K562 (cell line): Measurements from ENCODE around the gene ENPP5. TPM values are rescaled to one million over a fixed set of nuclear protein-coding genes. Genes with fewer than 3 reads are reported as not detected.

Source experiments
- ATAC-seq: fragments of 200-7000 bp; cut with Tn5 transposase; 3 replicates; pipeline ENCODE4 v1.9.1; 2020; ENCODE audit warnings: moderate library complexity
- BruUV-seq: library from RNA; stranded (reverse); fragments of 400-500 nt; replicated peaks from 2 replicates; lab custom pipeline; 2021; lab: Mats Ljungman, UMichigan
- CTCF ChIA-PET: fragments of 300-600 bp; formaldehyde crosslinking; extraction: SDS; loops from one replicate; lab custom pipeline; 2021; ENCODE audit warnings: low intra/inter-chr PET ratio; lab: Yijun Ruan, JAX
- POLR2A ChIA-PET: fragments of 300-600, 350-650 bp; sonication (Branson Sonifier 250); formaldehyde crosslinking; extraction: SDS; loops from one replicate; lab custom pipeline; 2021; ENCODE audit warnings: antibody characterized with exemption, inconsistent platforms; lab: Yijun Ruan, JAX
- DNase-seq, 4 experiments: peaks; one replicate each; pipeline versions ENCODE4 v3.0.0 to v3.0.0-alpha.2; 2011 to 2018; ENCODE audit warnings: low spot score in 3 of 4, mixed read lengths in 3 of 4; ENCODE audit errors: extremely low read depth in 1 of 4
- FAIRE-seq: peaks from 2 replicates; lab custom pipeline; 2011; peaks lifted over from hg19 to GRCh38; lab: Jason Lieb, UNC
- H2AFZ ChIP-seq: 2 replicates; pipeline ENCODE4 v1.6.0; 2011; ENCODE audit warnings: low read depth, low read length, control low read depth, inconsistent platforms
- H3K27ac ChIP-seq: fragments of 200-600 bp; 3 replicates; pipeline ENCODE4 v1.8.0; 2011; ENCODE audit warnings: low read depth, mild to moderate bottlenecking, control low read depth, inconsistent platforms, low read length, moderate library complexity, mixed read lengths; ENCODE audit errors: extremely low read depth
- H3K27me3 ChIP-seq, 2 experiments: fragments of 300-600 bp in 1 of 2; 2 replicates in 1 of 2; 3 replicates in 1 of 2; pipeline versions ENCODE4 v1.6.0 to v1.8.0; 2011; ENCODE audit warnings: inconsistent platforms in 2 of 2, low read length in 2 of 2, mild to moderate bottlenecking in 1 of 2, mixed read lengths in 1 of 2, moderate library complexity in 1 of 2; ENCODE audit not compliant: control insufficient read depth in 2 of 2, insufficient read depth in 2 of 2
- H3K36me3 ChIP-seq: fragments of 300-600 bp; 3 replicates; pipeline ENCODE4 v1.8.0; 2011; ENCODE audit warnings: mild to moderate bottlenecking, low read length, inconsistent platforms; ENCODE audit not compliant: control insufficient read depth, insufficient read depth
- H3K4me1 ChIP-seq, 2 experiments: fragments of 200-600 bp in 1 of 2; replicated peaks in 1 of 2; 2 replicates in 1 of 2; 3 replicates in 1 of 2; pipeline versions ENCODE4 v1.5.1 to v1.8.0; 2011; ENCODE audit warnings: inconsistent platforms in 2 of 2, low read length in 2 of 2, mild to moderate bottlenecking in 1 of 2, mixed read lengths in 1 of 2, moderate library complexity in 1 of 2; ENCODE audit not compliant: control insufficient read depth in 2 of 2, insufficient read depth in 2 of 2
- H3K4me2 ChIP-seq: 2 replicates; pipeline ENCODE4 v1.6.1; 2011; ENCODE audit warnings: low read length, control low read depth, inconsistent platforms, mixed read lengths; ENCODE audit not compliant: insufficient read depth
- H3K4me3 ChIP-seq: fragments of 200-600 bp; sonication (generic), shearing (Covaris generic); 2 replicates; pipeline ENCODE4 v1.5.1; 2016; ENCODE audit warnings: control low read depth, inconsistent platforms
- H3K79me2 ChIP-seq: fragments of 200-600 bp; 3 replicates; pipeline ENCODE4 v1.8.0; 2011; ENCODE audit warnings: low read length, inconsistent platforms; ENCODE audit not compliant: control insufficient read depth, insufficient read depth
- H3K9ac ChIP-seq, 2 experiments: 2 replicates each; pipeline versions ENCODE4 v1.6.0 to v1.6.1; 2011; ENCODE audit warnings: low read depth in 2 of 2, low read length in 2 of 2, control low read depth in 1 of 2, inconsistent platforms in 1 of 2, mild to moderate bottlenecking in 1 of 2, mixed read lengths in 1 of 2; ENCODE audit not compliant: insufficient read depth in 1 of 2
- H3K9me1 ChIP-seq: one replicate; pipeline ENCODE4 v1.6.0; 2011; ENCODE audit warnings: inconsistent platforms, mild to moderate bottlenecking, low read length, moderate library complexity; ENCODE audit not compliant: control insufficient read depth, insufficient read depth
- H3K9me3 ChIP-seq: replicated peaks from 2 replicates; pipeline ENCODE4 v1.5.1; 2011; ENCODE audit warnings: low read depth, low read length, inconsistent platforms; ENCODE audit not compliant: control insufficient read depth, insufficient read depth
- H4K20me1 ChIP-seq: replicated peaks from 2 replicates; pipeline ENCODE4 v1.6.1; 2011; ENCODE audit warnings: low read length, inconsistent platforms, mixed read lengths; ENCODE audit not compliant: control insufficient read depth, insufficient read depth
- CEBPB ChIP-seq: fragments of 450-650 bp; IDR thresholded peaks from 2 replicates; pipeline ENCODE4 v1.6.1; 2016; ENCODE audit warnings: missing genetic modification characterization, missing compliant biosample characterization
- PHF21A ChIP-seq: fragments of 450-650 bp; IDR thresholded peaks from 2 replicates; pipeline ENCODE4 v1.6.1; 2017; ENCODE audit warnings: low read depth, borderline replicate concordance
- PTRF ChIP-seq: fragments of 450-650 bp; IDR thresholded peaks from 2 replicates; pipeline ENCODE4 v1.6.1; 2016; ENCODE audit warnings: mild to moderate bottlenecking, missing genetic modification characterization, missing compliant biosample characterization
- ZNF197 ChIP-seq: fragments of 200-800 bp; sonication (Bioruptor generic); IDR thresholded peaks from 2 replicates; pipeline ENCODE4 v1.6.1; 2016; ENCODE audit warnings: low read depth, missing genetic modification characterization, missing compliant biosample characterization
- WGBS: fragments of 100-300 bp; shearing (Covaris generic); methylation state at CpG from one replicate; pipeline ENCODE4 v1.1.6; 2016; ENCODE audit warnings: low coverage, mixed read lengths; ENCODE audit not compliant: insufficient coverage; ENCODE audit errors: missing lambda C conversion rate; 5-methylcytosine and 5-hydroxymethylcytosine counted together
- in situ Hi-C: fragments of 300-500 bp; cut with MboI; formaldehyde crosslinking; loops from 4 replicates; pipeline ENCODE4 v1.15.0; 2018; ENCODE audit warnings: inconsistent platforms, mixed read lengths
- intact Hi-C: fragments of 100-400 bp; cut with micrococcal nuclease; formaldehyde crosslinking; loops from 2 replicates; pipeline ENCODE4 v1.14.2; 2022
- polyA plus RNA-seq, 8 experiments: library from polyadenylated mRNA; depleted of rRNA in 4 of 8; stranded (reverse) in 5 of 8; unstranded in 3 of 8; fragments of >200 nt; fragmentation: Nextera tagmentation in 2 of 8; fragmentation: Illumina TruSeq in 1 of 8; extraction: Ambion mirVana in 2 of 8; extraction: Trizol in 1 of 8; gene quantifications; 2 replicates each; pipeline versions ENCODE4 v1.2.1 to v1.2.3, GENCODE V29; 2011 to 2014; ENCODE audit warnings: inconsistent platforms in 1 of 8, missing spikeins in 1 of 8
- total RNA-seq, 7 experiments: library from RNA; depleted of rRNA in 6 of 7; stranded (reverse); fragments of >200 nt in 6 of 7; fragmentation: Illumina TruSeq in 2 of 7; extraction: Trizol in 2 of 7; gene quantifications; 2 replicates each; pipeline versions ENCODE4 v1.2.1 to v1.2.3, GENCODE V29; 2011 to 2021; ENCODE audit warnings: low replicate concordance in 1 of 7
- TF ChIP-seq, protein P1 (sequence below): fragments of 250-450 bp; sonication (Bioruptor Pico); IDR thresholded peaks from 2 replicates; pipeline ENCODE4 v1.8.0; 2022; ENCODE audit warnings: moderate library complexity, mild to moderate bottlenecking, inconsistent platforms
- TF ChIP-seq, protein P2 (sequence below): fragments of 200-800 bp; sonication (Bioruptor generic); IDR thresholded peaks from 2 replicates; pipeline ENCODE4 v1.6.1; 2017; ENCODE audit warnings: missing genetic modification characterization, missing compliant biosample characterization

Gene ENPP5
- total and polyA plus RNA-seq, 9 of the 15 experiments (the other 6 are each of a cell fraction or from before 2014, with no cell fraction given) = not detected

GRCh38 chr6:46144270-46144669 is 26.5 kb downstream of the ENPP5 start:
- CTCF ChIA-PET = no interaction called here
- DNase-seq = no peak
- POLR2A ChIA-PET = no interaction called here
- H4K20me1 ChIP-seq = no peaks in the 10 kb centered on the region
- H3K27me3 ChIP-seq = no peaks in the 10 kb centered on the region
- no peaks in the 10 kb centered on the region for H3K79me2 ChIP-seq
- BruUV-seq = no TSS peak
- WGBS = 0% methylated on average over 1 of the region's 1 CpG
- no peaks in the 10 kb centered on the region for H3K9me3 ChIP-seq
- ATAC-seq = no peak
- H3K36me3 ChIP-seq = no peaks in the 10 kb centered on the region
- no peak for TF ChIP-seq ZNF197 (CRISPR knock-in tag)
- TF ChIP-seq, protein P1, sequence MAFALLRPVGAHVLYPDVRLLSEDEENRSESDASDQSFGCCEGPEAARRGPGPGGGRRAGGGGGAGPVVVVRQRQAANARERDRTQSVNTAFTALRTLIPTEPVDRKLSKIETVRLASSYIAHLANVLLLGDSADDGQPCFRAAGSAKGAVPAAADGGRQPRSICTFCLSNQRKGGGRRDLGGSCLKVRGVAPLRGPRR = no peak
- TF ChIP-seq PHF21A = no peak
- no peak for TF ChIP-seq CEBPB
- TF ChIP-seq PTRF (tag) = no peak
- TF ChIP-seq, protein P2, sequence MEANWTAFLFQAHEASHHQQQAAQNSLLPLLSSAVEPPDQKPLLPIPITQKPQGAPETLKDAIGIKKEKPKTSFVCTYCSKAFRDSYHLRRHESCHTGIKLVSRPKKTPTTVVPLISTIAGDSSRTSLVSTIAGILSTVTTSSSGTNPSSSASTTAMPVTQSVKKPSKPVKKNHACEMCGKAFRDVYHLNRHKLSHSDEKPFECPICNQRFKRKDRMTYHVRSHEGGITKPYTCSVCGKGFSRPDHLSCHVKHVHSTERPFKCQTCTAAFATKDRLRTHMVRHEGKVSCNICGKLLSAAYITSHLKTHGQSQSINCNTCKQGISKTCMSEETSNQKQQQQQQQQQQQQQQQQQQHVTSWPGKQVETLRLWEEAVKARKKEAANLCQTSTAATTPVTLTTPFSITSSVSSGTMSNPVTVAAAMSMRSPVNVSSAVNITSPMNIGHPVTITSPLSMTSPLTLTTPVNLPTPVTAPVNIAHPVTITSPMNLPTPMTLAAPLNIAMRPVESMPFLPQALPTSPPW = no peak
- no peaks in the 10 kb centered on the region for H3K9me1 ChIP-seq
- no peaks in the 10 kb centered on the region for H3K4me1 ChIP-seq
- H3K4me3 ChIP-seq = no peak overlapping the region
- no peak for FAIRE-seq
- H3K4me2 ChIP-seq = no peak overlapping the region
- no peak overlapping the region for H3K27ac ChIP-seq
- in situ Hi-C loops = no loop called here
- H2AFZ ChIP-seq = no peak overlapping the region
- intact Hi-C loops = no loop called here
- no peak overlapping the region for H3K9ac ChIP-seq
